ENCODE results near the gene PBX1.
"Not testable (repeated sequence)": the region's sequence is repeated elsewhere in the genome, so short reads cannot be mapped to it uniquely, and the experiment has no call there.

PBX1 gene

GRCh38 chr1:164552463-164552988, 6.5 kb upstream of the PBX1 start:
- not testable (repeated sequence) for H3K27ac ChIP-seq (ENCODE audit: low read depth, low read length)

GRCh38 chr1:164557270-164557669, 1.7 kb upstream of the PBX1 start:
- Histone ChIP-seq H3K9ac (ENCODE audit: low read length) (no peak overlapping the region), H3K27me3 (ENCODE audit: control insufficient read depth in 1 of 2, insufficient read depth in 2 of 2, low read length in 2 of 2) (no peaks in the 10 kb centered on the region), H3K4me3 (ENCODE audit: low read depth in 1 of 2, low read length in 2 of 2) (no peak overlapping the region), H3K36me3 (ENCODE audit: insufficient read depth, low read length) (no peaks in the 10 kb centered on the region), H3K4me1 (ENCODE audit: insufficient read depth, low read length) (no peaks in the 10 kb centered on the region), H3K9me3 (ENCODE audit: low read length) (no peaks in the 10 kb centered on the region), H3K27ac (ENCODE audit: low read depth, low read length) (no peak overlapping the region)

More at GRCh38 chr1:164552463-164552988, 6.5 kb upstream of the PBX1 start:
- H3K27me3 ChIP-seq (ENCODE audit: control insufficient read depth in 1 of 2, insufficient read depth in 2 of 2, low read length in 2 of 2); H3K9ac ChIP-seq (ENCODE audit: low read length); H3K4me1 ChIP-seq (ENCODE audit: insufficient read depth, low read length); H3K36me3 ChIP-seq (ENCODE audit: insufficient read depth, low read length); H3K9me3 ChIP-seq (ENCODE audit: low read length); H3K4me3 ChIP-seq (ENCODE audit: low read depth in 1 of 2, low read length in 2 of 2): not testable (repeated sequence)

DNA sequence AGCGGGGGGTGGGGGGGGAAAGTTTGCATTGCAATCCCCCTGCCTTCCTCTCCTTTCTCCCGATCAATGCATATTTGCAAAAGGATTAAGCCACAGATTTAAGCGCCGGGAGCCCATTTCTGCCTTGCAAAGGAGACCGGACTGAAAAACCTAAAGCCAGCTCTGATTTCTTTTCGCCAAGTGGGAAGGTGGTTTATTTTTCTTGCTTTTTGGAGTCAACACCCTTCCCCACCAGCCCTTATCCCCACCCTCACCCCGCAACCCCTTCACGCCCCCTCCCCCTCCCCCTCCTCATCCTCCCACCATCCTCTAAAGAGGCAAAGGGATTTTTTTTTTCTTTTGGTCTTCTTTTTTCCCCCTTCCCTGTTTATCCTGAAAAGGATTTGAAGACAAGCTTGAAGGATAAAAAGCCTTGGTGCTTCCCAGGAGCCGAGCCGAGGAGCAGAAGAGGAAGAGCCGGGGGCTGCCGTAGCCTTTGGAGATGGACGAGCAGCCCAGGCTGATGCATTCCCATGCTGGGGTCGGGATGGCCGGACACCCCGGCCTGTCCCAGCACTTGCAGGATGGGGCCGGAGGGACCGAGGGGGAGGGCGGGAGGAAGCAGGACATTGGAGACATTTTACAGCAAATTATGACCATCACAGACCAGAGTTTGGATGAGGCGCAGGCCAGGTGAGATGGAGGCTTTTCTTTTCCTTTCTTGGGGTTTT, 513 bp downstream of the PBX1 start:
- H3K27me3 ChIP-seq (ENCODE audit: control insufficient read depth in 1 of 2, insufficient read depth in 2 of 2, low read length in 2 of 2) = no peaks in the 10 kb centered on the region
- peak overlapping the region; percentile 91 for H3K9ac ChIP-seq (ENCODE audit: low read length)
- H3K36me3 ChIP-seq (ENCODE audit: insufficient read depth, low read length) = no peaks in the 10 kb centered on the region
- no peaks in the 10 kb centered on the region for H3K4me1 ChIP-seq (ENCODE audit: insufficient read depth, low read length)
- H3K27ac ChIP-seq (ENCODE audit: low read depth, low read length) = peak overlapping the region; percentile 89
- peak overlapping the region; percentile 84 to 90 for H3K4me3 ChIP-seq (ENCODE audit: low read depth in 1 of 2, low read length in 2 of 2)
- no peaks in the 10 kb centered on the region for H3K9me3 ChIP-seq (ENCODE audit: low read length)

GRCh38 chr1:164560121-164560541, 1.1 kb downstream of the PBX1 start:
- H3K27ac ChIP-seq (ENCODE audit: low read depth, low read length) = peak overlapping the region; percentile 89
- no peaks in the 10 kb centered on the region for H3K36me3 ChIP-seq (ENCODE audit: insufficient read depth, low read length)
- peak overlapping the region; percentile 84 to 90 for H3K4me3 ChIP-seq (ENCODE audit: low read depth in 1 of 2, low read length in 2 of 2)
- H3K27me3 ChIP-seq (ENCODE audit: control insufficient read depth in 1 of 2, insufficient read depth in 2 of 2, low read length in 2 of 2) = no peaks in the 10 kb centered on the region
- no peaks in the 10 kb centered on the region for H3K9me3 ChIP-seq (ENCODE audit: low read length)
- peak overlapping the region; percentile 91 for H3K9ac ChIP-seq (ENCODE audit: low read length)
- H3K4me1 ChIP-seq (ENCODE audit: insufficient read depth, low read length) = no peaks in the 10 kb centered on the region

DNA sequence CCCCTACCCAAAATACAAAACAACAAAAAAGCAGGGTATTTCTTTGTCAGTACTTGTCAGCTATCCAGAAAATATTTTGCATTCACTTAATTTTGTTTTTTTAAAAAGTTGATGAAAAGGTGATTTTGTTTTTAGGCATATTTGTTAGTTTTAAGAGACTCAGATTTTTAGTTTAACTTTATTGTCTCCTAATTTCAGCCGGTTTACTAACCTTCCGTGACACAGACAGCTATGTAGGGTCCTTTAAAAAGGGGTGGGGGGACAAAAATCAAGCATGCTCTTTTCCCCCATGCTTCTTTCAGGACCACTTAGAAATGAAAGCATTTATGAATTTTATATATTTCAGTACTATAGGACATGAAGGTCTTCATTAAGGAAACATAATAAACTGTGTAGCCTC, 1.6 kb downstream of the PBX1 start:
- peak overlapping the region; percentile 84 to 90 for H3K4me3 ChIP-seq (ENCODE audit: low read depth in 1 of 2, low read length in 2 of 2)
- H3K36me3 ChIP-seq (ENCODE audit: insufficient read depth, low read length) = no peaks in the 10 kb centered on the region
- H3K27me3 ChIP-seq (ENCODE audit: control insufficient read depth in 1 of 2, insufficient read depth in 2 of 2, low read length in 2 of 2) = no peaks in the 10 kb centered on the region
- H3K4me1 ChIP-seq (ENCODE audit: insufficient read depth, low read length) = peaks cover 2% of the 10 kb centered on the region
- H3K9me3 ChIP-seq (ENCODE audit: low read length) = no peaks in the 10 kb centered on the region
- peak overlapping the region; percentile 91 for H3K9ac ChIP-seq (ENCODE audit: low read length)
- peak overlapping the region; percentile 89 for H3K27ac ChIP-seq (ENCODE audit: low read depth, low read length)

- Histone ChIP-seq H3K27ac (ENCODE audit: low read depth, low read length) (peak overlapping the region; percentile 89), H3K9ac (ENCODE audit: low read length) (peak overlapping the region; percentile 91), H3K27me3 (ENCODE audit: control insufficient read depth in 1 of 2, insufficient read depth in 2 of 2, low read length in 2 of 2) (no peaks in the 10 kb centered on the region), H3K36me3 (ENCODE audit: insufficient read depth, low read length) (no peaks in the 10 kb centered on the region), H3K9me3 (ENCODE audit: low read length) (no peaks in the 10 kb centered on the region), H3K4me1 (ENCODE audit: insufficient read depth, low read length) (peaks cover 6% of the 10 kb centered on the region), H3K4me3 (ENCODE audit: low read depth in 1 of 2, low read length in 2 of 2) (peak overlapping the region; percentile 84 to 90)
These were observed 2.0 kb downstream of the PBX1 start for GRCh38 chr1:164561007-164561406.

- peaks cover 11% of the 10 kb centered on the region for H3K4me1 ChIP-seq (ENCODE audit: insufficient read depth, low read length)
- peak overlapping the region; percentile 91 for H3K9ac ChIP-seq (ENCODE audit: low read length)
- no peaks in the 10 kb centered on the region for H3K27me3 ChIP-seq (ENCODE audit: control insufficient read depth in 1 of 2, insufficient read depth in 2 of 2, low read length in 2 of 2)
- no peaks in the 10 kb centered on the region for H3K36me3 ChIP-seq (ENCODE audit: insufficient read depth, low read length)
- H3K27ac ChIP-seq (ENCODE audit: low read depth, low read length) = peak overlapping the region; percentile 69
- H3K4me3 ChIP-seq (ENCODE audit: low read depth in 1 of 2, low read length in 2 of 2) = peak overlapping the region; percentile 84 to 90
- no peaks in the 10 kb centered on the region for H3K9me3 ChIP-seq (ENCODE audit: low read length)
These were observed 2.5 kb downstream of the PBX1 start for GRCh38 chr1:164561472-164561871.

- Histone ChIP-seq H3K4me3 (ENCODE audit: low read depth in 1 of 2, low read length in 2 of 2) (peak overlapping the region; percentile 28 to 73), H3K9me3 (ENCODE audit: low read length) (no peaks in the 10 kb centered on the region), H3K27me3 (ENCODE audit: control insufficient read depth in 1 of 2, insufficient read depth in 2 of 2, low read length in 2 of 2) (no peaks in the 10 kb centered on the region), H3K36me3 (ENCODE audit: insufficient read depth, low read length) (no peaks in the 10 kb centered on the region), H3K4me1 (ENCODE audit: insufficient read depth, low read length) (peaks cover 17% of the 10 kb centered on the region), H3K9ac (ENCODE audit: low read length) (peak overlapping the region; percentile 85), H3K27ac (ENCODE audit: low read depth, low read length) (peak overlapping the region; percentile 69)
These were observed 3.1 kb downstream of the PBX1 start for GRCh38 chr1:164562061-164562460.

GRCh38 chr1:164562511-164562910, 3.5 kb downstream of the PBX1 start:
- Histone ChIP-seq H3K4me1 (ENCODE audit: insufficient read depth, low read length) (peaks cover 21% of the 10 kb centered on the region), H3K9ac (ENCODE audit: low read length) (peak overlapping the region; percentile 85), H3K9me3 (ENCODE audit: low read length) (no peaks in the 10 kb centered on the region), H3K4me3 (ENCODE audit: low read depth in 1 of 2, low read length in 2 of 2) (peak overlapping the region; percentile 28 to 73), H3K27me3 (ENCODE audit: control insufficient read depth in 1 of 2, insufficient read depth in 2 of 2, low read length in 2 of 2) (no peaks in the 10 kb centered on the region), H3K36me3 (ENCODE audit: insufficient read depth, low read length) (no peaks in the 10 kb centered on the region), H3K27ac (ENCODE audit: low read depth, low read length) (peak overlapping the region; percentile 69)

GRCh38 chr1:164562947-164563520, 4.0 kb downstream of the PBX1 start:
- Histone ChIP-seq H3K36me3 (ENCODE audit: insufficient read depth, low read length) (no peaks in the 10 kb centered on the region), H3K4me1 (ENCODE audit: insufficient read depth, low read length) (peaks cover 26% of the 10 kb centered on the region), H3K9me3 (ENCODE audit: low read length) (no peaks in the 10 kb centered on the region), H3K4me3 (ENCODE audit: low read depth in 1 of 2, low read length in 2 of 2) (peak overlapping the region; percentile 28 to 73), H3K27me3 (ENCODE audit: control insufficient read depth in 1 of 2, insufficient read depth in 2 of 2, low read length in 2 of 2) (no peaks in the 10 kb centered on the region), H3K9ac (ENCODE audit: low read length) (peak overlapping the region; percentile 85), H3K27ac (ENCODE audit: low read depth, low read length) (peak overlapping the region; percentile 69)

GRCh38 chr1:164563721-164564360, 4.9 kb downstream of the PBX1 start:
- Histone ChIP-seq H3K27me3 (ENCODE audit: control insufficient read depth in 1 of 2, insufficient read depth in 2 of 2, low read length in 2 of 2) (no peaks in the 10 kb centered on the region), H3K9ac (ENCODE audit: low read length) (peak overlapping the region; percentile 85), H3K4me3 (ENCODE audit: low read depth in 1 of 2, low read length in 2 of 2) (peak overlapping the region; percentile 28 to 73), H3K4me1 (ENCODE audit: insufficient read depth, low read length) (peaks cover 34% of the 10 kb centered on the region), H3K27ac (ENCODE audit: low read depth, low read length) (peak overlapping the region; percentile 54), H3K9me3 (ENCODE audit: low read length) (no peaks in the 10 kb centered on the region), H3K36me3 (ENCODE audit: insufficient read depth, low read length) (no peaks in the 10 kb centered on the region)
